K562 treated with DMSO at 1 percent for 48 hours (cell line): ENCODE data around the gene RTF2. TPM values are rescaled to one million over a fixed set of nuclear protein-coding genes. Genes with fewer than 3 reads are reported as not detected.

Experiments
- total RNA-seq: library from RNA; unstranded; fragments of 300-600 nt; gene quantifications from 2 replicates; pipeline ENCODE4 v1.2.3, GENCODE V29; 2022; ENCODE audit warnings: low replicate concordance; ENCODE audit errors: extremely low read depth

The RTF2 gene, protein sequence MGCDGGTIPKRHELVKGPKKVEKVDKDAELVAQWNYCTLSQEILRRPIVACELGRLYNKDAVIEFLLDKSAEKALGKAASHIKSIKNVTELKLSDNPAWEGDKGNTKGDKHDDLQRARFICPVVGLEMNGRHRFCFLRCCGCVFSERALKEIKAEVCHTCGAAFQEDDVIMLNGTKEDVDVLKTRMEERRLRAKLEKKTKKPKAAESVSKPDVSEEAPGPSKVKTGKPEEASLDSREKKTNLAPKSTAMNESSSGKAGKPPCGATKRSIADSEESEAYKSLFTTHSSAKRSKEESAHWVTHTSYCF
- not detected in 2 replicates for total RNA-seq

DNA sequence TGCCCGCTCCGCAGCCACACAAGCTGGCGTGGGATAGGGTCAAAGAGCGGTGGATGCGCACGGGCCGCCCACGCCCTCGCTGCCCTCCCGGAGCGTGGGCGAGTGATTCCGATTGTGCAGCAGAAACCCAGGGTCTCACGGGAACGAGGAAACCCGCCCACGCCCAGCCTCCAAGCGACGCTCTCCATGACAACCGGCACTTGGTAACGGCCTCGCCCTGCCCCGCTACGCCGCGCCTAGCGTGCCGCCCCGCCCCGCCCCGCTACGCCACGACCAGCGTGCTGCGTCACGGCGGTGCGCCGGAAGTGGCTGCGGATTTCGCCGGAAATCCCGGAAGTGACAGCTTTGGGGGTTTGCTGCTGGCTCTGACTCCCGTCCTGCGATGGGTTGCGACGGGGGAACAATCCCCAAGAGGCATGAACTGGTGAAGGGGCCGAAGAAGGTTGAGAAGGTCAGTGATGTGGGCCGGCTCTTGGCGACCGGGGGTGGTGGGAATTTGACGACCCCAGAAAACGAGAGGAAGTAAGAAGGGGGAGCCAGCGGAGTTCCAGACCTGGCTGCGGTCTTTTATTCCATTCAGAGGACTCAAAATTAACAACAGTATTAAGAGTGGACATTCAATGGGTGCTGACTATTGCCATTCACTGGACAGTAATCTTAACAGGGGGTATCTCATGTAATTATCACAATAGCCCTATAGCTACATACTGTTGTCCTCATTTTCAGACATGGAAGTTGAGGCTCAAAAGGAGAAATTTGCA lies at the start of gene RTF2:
TSS of gene RTF2 (plus strand) at position 312 of the 761 bp plus-strand sequence. CDS start at position 383, 71 bp downstream.

DNA sequence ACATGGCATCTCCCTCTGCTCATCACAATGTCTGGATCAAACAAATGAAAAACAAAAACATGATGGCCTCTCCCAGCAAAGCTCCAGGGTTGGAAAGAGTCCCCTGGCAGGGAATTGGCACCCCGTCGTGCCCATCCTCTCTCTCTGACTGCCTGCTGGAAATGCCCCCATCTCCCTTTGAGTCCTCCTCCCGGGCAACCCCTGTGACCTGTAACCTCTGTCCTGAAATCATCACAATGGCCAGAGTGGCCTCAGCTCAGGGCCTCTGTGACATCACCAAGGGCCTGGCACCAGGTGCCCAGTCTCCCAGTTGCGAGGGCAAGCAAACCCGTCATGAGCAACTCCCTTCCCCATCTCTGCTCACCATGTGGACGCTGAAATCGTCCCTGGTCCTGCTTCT lies 56.0 kb downstream of the RTF2 start, which contains the start of gene FAM209A:
TSS of gene FAM209A (plus strand) at position 301 of the 400 bp plus-strand sequence. CDS start at position 366, 65 bp downstream.

DNA sequence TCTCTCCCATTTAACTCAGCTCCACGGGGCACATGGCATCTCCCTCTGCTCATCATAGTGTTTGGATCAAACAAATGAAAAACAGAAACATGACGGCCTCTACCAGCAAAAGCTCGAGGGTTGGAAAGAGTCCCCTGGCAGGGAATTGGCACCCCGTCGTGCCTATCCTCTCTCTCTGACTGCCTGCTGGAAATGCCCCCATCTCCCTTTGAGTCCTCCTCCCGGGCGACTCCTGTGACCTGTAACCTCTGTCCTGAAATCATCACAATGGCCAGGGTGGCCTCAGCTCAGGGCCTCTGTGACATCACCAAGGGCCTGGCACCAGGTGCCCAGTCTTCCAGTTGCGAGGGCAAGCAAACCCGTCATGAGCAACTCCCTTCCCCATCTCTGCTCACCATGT lies 64.5 kb downstream of the RTF2 start, which contains the start of gene FAM209B:
TSS of gene FAM209B (plus strand) at position 301 of the 400 bp plus-strand sequence. CDS start at position 397, 96 bp downstream.

Other genes with a start within 250 kb of the RTF2 start
- not detected in 2 replicates for gene MC3R, start 219.9 kb upstream of the RTF2 start, total RNA-seq
- gene FAM210B, start 109.7 kb upstream of the RTF2 start, total RNA-seq, result not detected in 2 replicates
- not detected in 2 replicates for gene AURKA, start 76.4 kb upstream of the RTF2 start, total RNA-seq
- gene CSTF1, start 76.0 kb upstream of the RTF2 start, total RNA-seq, result not detected in 2 replicates
- gene CASS4, start 56.4 kb upstream of the RTF2 start, total RNA-seq, result not detected in 2 replicates
- gene FAM209A, start 56.1 kb downstream of the RTF2 start, total RNA-seq, result not detected in 2 replicates
- gene FAM209B, start 64.6 kb downstream of the RTF2 start, total RNA-seq, result not detected in 2 replicates
- not detected in 2 replicates for gene TFAP2C, start 160.7 kb downstream of the RTF2 start, total RNA-seq